ENCODE measurements around the gene SDCCAG8. TPM values are rescaled to one million over a fixed set of nuclear protein-coding genes. Genes with fewer than 3 reads are reported as not detected.

SDCCAG8 gene
- total RNA-seq, 1 experiment from 2014 or later: 14.3 TPM

DNA sequence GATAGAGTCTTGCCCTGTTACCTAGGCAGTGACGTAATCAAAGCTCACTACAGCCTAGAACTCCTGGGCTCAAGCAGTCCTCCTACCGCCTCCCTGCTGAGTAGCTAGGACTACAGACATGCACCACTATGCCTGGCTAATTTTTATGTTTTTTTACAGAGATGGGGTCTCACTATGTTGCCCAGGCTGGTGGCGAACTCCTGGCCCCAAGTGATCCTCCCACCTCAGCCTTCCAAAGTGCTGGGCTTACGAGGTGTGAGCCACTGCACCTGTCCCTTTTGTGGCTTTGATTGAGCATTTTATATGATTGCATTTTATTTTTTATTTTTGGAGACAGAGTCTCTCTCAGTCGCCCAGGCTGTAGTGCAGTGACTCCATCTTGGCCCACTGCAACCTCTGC is 25.8 kb downstream of the SDCCAG8 start:
- no peak for DNase-seq (ENCODE audit: low read depth)

DNA sequence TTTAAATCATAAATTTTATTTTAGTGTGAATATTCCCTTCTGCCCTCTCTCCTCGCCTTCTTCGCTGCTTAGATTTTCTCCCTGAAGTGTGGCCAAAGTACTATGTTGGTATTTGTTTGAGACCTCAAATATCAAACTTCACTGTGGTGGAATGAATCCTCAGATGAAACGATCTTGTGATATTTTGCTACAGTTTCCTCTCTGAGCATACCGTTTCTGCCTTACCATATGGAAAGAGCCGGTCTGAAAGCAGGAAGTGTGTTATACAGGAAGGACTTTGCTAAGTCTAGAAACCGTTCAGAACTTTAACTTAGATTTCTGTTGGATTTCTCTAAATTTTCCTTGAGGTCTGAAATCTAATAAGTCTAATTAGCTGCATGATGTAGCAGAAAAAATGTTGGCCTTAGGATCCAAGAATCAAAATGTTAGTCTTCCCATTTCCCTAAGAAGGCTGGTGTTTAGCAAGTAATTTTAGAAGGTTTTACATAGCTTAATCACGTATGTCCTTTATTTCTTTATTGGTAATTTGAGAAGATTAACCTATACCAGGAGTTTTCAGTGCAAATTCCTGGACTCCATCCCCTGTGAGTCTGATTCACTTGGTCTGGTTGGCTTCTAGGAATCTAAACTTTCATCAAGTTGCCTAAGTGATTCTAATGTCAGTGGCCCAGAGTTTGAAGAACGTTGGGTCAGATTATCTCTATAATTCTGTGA is 30.7 kb downstream of the SDCCAG8 start:
- DNase-seq (ENCODE audit: low read depth): peak; percentile 42

DNA sequence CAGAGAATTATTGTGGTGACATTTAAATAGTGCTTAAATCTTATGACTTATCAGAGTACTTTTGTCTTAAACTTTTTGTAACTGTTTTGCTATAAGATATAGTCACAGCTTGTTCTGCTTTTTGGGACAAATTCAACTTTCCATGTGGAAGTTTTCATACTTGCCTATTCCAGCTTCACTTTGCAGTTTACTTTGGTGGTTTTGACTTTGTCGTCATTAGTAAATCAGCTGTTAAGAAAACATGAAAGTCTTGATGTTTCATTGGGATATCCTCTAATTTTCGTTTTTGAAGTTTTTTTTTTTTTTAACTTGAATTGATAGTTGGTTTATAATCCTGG is 31.3 kb downstream of the SDCCAG8 start:
- DNase-seq (ENCODE audit: low read depth): peak; percentile 20

DNA sequence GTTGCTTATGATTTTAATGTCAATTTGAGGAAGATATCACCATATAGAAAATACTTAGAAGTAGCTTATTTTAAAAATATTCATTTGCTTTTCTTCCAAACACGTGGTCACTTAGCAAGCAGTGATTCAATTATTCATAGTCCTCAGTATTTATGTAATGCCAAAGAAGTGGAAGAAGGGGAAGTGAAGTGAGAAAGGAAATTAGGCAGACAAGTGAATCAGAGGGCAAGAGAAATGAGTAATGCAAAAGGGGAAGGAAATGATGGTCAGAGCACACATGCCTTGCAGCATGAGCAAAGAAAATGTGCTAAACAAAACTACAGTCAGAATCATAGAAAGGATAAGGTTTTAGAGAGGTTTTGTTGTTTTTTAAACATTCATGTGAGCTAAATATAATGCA is 31.8 kb downstream of the SDCCAG8 start:
- DNase-seq (ENCODE audit: low read depth): peak; percentile 88

DNA sequence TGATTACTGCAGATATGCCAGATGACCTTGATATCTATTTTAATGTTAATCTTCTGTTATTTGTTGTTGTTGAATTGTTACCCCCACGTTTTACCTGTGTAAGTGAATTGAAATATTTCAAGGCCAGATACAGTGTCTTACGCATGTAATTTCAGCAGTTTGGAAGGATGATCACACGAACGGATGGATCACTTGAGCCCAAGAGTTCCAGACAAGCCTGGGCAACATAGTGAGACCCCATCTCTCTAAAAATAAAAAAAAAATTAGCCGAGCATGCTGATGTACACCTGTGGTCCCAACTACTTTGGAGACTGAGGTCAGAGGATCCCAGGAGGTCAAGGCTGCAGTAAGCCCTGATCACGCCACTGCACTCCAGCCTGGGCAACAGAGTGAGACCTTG is 32.2 kb downstream of the SDCCAG8 start:
- no peak for DNase-seq (ENCODE audit: low read depth)

DNA sequence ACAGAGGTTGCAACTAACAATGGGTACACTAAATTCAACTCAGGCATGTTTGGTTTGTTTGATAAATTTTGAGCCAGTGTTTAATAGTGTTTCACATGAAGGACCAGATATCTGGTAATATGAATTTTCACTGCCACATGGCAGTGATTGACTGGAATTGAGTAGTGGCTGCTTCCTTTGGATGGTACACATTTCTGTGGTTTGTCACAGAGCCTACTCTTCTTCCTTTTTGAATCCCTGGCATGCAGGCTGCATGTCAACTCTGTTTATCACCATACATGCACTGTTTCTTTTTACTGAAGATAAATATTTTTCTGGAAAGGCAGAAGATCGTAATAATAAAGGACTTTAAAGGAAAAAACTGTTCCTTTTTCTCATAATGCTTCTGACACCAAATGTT is 35.5 kb downstream of the SDCCAG8 start:
- DNase-seq (ENCODE audit: low read depth): no peak

DNA sequence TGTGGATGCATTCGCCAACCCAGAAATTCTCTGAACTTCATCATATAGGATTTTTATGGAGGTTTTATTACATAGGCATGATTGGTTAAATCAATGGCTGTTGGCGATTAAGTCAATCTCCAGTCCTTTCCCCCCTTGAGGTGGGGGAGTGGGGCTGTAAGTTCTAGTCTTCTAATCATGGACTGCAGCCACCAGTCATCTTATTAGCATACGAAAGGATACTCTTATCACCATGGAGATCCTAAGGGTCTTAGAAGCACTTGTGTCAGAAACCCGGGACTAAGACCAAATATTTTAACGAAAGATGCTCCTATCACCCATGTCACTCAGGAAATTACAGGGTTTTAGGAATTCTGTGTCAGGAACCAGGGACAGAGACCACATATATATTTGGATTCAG is 36.3 kb downstream of the SDCCAG8 start:
- DNase-seq (ENCODE audit: low read depth): no peak

DNA sequence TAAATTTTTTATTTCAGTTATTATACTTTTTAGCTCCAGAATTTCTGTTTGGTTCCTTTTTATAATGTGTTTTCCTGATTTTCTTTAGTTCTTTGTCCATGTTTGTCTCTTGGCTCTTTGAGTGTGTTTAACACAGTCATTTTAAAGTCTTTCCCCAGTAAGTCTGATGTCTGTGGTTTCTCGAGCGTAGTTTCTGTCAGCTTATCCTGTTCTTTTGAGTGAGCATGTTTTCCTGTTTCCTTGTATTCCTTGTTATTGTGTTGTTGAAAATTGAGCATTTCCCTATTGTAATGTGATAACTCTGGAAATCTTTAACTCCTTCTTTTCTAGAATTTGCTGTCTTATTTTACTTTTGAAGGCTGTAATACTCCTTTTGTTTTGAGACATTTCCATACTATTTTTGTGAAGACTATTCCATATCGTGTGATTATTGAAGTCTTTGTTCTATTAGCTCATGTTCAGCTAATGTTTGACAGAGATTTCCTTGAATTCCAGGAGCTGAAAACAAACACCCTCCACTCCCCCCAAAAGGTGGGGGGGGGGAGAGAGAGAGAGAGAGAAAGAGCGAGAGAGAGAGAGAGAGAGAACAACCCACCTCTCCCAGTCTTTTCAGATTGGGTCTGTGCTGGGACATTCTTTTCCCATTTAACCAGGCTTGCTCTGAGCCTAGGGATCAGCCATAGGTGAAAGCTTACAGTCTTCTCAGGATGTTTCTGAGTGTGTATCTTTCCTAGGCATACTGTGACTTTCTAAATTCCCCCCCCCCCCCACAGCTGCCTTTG is 38.3 kb downstream of the SDCCAG8 start:
- no peak for DNase-seq (ENCODE audit: low read depth)

DNA sequence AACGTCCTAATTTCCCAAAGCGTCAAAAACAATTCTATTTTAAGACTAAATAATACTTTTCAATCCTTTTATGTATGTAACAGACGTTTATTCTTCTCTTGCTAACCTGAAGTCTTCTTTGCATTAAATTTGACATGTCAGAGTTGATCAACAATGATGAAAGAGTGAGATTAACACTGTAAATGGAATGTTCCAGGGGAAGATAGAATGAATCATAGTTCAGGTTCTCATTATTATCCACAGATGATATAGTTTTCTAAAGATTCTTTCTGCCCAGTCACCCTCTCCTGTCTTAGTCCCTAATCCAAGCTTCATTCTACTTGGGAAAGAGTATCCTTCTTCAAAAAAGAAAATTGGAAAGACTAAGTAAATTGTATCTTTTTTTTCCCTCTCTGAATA is 38.9 kb downstream of the SDCCAG8 start:
- DNase-seq (ENCODE audit: low read depth): peak; percentile 6

DNA sequence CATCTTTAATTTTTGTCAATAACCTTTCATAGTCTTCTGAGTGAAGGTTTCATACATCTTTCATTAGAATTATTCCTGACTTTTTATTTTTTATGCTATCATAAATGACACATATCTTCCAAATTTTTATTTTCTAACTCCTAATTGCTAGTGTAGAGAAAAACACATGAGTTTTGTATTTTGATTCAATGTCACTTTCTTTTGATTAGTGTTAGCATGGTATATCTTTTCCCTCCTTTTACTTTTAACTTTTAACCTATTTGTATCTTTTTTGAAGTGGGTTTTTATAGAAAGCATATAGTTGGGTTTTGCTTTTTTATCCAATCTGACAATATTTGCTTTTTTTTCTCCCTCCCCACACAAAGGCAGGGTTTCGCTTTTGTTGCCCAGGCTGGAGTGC is 43.2 kb downstream of the SDCCAG8 start:
- DNase-seq (ENCODE audit: low read depth): no peak

DNA sequence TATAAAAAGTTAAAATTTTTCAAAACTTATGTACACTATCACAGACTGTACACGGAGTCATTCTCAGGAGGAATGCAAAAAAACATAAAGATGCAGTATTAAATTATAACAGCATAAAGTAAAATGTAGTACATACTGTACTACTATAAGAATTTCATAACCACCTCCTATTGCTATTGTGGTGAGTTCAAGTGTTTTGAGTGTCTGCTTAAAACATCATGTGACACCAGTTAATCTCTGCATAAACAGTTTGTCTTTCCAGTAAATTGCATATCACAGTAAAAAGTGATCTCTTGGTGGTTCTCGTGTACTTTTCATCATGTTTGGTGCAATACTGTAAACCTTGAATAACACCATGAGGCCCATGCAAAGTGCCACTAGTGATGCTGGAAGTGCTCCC is 45.2 kb downstream of the SDCCAG8 start:
- DNase-seq (ENCODE audit: low read depth): no peak

DNA sequence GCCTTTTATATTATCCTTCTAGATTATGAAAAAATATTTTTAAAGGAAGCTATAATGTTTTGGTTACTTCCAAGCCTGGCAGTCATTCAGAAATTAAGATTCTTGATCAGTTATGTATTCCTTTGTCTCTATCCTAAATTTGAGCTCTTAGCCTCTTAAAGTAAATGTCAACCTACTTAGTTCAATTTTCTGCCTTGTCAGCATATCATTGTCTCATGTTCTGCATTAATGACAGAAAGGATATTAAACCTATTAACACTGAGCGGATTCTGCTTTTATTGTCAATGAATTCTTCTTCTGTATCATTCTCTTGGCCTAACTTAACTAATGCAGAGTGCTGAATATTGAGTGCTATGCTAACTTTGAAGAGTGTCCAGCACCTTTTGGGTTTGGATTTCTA is 56.0 kb downstream of the SDCCAG8 start:
- no peak for DNase-seq (ENCODE audit: low read depth)

DNA sequence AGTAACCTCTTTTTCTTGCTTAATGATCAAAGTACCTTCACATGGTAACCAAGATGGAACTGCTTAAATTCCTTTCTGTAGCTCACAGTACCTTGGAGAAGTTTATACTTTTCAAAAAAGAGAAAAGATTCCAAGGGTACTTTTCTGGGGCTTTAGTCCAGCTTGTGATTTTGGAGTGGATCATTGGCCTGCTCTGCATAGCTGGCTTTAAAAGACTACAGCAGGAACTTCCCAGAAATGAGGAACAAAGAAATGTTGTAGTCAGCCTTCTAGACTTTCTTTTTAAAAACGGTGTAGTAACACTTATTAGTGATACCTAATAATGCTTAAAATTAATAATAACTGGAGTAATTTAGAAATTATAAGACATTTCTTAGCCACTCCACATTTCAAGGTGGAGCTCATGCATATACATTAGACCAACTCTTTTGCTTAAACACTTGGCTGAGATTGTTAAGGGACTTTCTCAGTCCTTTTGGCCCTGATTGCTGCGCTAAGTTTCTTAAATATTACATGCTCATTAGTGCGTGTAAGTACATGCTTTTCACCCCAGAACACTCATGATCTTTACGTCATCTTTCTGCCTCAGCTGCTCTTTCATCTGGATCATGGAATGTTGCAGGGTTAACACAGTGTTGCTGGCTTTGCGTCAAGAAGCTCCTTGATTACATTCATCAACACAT is 57.3 kb downstream of the SDCCAG8 start:
- DNase-seq (ENCODE audit: low read depth): no peak

DNA sequence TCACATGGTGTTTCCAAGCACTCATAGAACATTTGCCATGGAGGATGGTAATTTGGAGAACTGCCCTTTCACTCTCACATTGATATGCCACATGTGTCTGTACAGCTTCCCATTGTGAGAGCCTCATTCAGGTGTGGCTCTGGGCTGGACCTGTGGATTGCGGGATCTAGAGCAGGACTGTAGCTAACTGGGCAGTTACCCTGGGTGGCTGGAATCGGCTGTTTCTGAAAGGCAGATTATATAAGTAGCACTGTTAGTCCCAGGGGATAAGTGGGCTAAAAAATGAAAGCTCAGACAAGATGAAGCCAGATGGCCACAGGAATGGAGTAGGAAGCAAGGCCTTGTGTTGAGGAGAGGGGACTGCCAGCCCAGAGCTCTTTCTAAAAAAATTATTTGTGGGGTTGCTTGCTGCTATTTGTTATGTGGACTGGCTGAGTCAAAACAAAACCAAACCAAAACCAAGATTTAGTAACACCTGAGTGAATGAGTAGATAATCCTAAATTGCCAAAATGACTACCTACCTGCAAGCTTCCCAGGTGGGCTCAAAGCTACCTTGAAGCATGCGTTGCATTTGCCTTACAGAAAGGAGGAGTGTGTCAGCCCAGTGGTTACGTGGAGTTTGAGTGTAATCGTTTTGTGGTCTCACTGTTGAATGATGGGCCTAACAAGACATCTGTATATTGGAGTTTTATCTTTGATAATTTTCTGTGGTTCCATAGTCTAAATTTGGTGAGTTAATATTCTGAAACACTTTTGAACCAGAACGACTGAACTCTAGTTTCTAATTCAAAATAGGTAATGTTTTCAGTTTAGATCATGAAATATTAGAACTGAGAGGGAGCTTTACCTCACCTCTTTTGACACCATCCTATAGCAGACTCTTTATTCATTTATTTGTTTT is 58.0 kb downstream of the SDCCAG8 start:
- no peak for DNase-seq (ENCODE audit: low read depth)

DNA sequence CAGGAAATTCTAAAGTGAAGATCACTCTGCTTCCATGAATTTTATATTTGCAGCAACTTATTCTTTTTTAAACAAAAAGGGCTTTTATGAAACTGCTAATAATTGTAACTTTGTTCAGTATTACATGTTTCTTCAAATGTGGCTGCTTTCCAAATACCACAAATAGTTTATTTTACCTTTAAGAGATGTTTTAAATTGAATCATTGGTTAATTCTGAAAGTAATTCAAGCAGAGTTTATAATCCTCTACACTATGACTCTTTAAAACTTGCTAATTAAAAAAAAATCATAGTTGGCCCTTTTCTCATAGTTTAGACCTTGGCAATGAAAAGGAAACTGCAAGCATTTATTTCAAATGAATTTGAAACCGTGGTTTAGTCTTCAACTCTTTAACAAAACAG is 59.6 kb downstream of the SDCCAG8 start:
- peak; percentile 4 for DNase-seq (ENCODE audit: low read depth)

DNA sequence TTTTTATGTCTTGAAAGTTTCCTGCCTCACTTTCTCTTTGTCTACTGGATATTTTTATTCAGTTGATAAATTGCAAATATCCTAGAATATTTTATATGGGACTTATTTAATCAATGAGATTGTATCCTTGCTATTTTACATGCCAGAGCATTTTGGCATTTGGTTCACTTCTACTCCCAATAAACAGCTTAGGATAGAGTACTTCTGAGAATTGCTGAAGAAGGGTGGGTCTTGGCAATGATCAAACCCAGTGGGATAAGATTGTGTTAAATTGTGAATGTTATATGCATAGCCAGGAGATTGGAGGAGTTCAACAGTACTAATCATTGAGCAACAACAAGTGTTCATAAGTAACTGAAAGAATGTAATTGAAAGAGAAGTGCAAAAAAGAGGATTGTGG is 60.1 kb downstream of the SDCCAG8 start:
- DNase-seq (ENCODE audit: low read depth): no peak

DNA sequence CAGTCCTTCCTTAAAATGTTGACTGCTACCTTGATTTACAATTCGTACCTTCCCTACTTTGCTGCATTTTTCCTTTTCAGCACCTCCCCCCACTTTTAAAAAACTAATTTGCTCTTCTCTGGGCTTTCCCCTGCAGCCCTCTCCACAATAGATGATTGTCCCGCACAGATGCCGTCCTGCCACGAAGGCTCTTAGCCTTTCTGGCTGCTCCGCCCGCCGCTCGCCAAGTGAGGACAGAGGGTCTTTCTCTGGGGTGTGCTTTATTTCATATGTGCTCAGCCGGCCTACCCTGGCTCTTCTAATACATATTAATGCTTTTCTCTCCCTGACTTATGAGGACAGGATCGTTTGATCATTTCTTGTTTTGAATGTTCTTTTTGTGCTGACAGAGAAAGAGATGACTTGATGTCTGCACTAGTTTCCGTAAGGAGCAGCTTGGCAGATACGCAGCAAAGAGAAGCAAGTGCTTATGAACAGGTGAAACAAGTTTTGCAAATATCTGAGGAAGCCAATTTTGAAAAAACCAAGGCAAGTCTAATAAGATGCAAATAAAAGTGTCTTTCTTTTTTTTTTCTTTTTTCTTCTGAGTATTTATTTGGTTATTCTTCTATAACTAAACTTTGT is 60.6 kb downstream of the SDCCAG8 start:
- DNase-seq (ENCODE audit: low read depth): no peak

DNA sequence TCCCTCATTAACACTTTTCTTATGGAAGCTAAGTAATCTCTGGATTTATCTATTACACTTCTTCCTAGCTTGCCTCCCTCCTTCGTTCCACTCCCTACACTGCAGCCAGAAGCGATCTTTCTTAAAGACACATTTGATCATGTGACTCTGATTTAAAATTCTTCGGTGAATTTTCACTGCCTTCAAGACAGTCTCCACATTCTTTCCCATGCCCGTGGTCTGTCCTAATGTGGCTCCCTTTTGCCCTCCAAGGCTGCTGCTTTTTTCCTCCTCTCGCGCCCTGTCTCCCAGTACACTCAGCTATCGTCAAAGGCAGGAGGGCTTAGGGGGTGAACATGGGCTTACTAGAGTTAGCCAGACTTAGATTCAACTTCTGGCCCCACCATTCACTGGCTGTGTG is 64.4 kb downstream of the SDCCAG8 start:
- no peak for DNase-seq (ENCODE audit: low read depth)

DNA sequence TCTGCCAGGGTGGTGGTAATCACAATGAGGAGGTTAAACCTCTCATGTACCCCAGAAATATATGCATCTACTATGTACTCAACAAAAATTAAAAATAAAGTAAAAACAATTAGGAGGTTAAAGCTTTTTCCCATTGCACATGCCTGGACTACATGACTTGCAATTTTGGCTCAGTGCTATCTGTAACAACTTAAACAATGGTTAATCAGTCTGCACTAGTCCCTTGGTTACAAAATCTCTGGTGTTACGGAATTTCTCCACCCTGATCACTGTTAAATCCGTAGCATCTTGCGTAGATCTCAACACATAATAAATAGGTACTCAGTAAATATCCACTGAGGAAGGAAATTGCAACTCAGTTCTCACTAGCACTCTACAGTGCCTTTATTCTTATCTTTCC is 66.5 kb downstream of the SDCCAG8 start:
- no peak for DNase-seq (ENCODE audit: low read depth)

DNA sequence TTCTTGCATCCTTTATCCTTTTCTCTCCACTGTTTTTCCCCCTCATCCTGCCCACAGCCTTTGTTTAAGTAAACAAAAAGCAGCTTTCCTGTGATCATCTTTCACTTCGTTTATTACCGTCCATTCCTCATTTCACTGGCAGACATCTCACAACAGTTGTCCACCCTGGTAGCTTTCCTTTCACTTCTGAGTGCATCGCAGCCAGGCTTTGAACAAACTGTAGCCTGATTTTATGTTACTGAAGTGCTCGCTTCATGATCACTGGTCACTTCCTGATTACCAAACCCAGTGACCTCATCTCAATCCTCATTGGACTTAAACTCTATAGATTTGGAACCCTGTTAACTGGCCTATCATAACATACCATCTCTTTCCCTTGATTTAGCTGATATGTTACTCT is 67.7 kb downstream of the SDCCAG8 start:
- no peak for DNase-seq (ENCODE audit: low read depth)

DNA sequence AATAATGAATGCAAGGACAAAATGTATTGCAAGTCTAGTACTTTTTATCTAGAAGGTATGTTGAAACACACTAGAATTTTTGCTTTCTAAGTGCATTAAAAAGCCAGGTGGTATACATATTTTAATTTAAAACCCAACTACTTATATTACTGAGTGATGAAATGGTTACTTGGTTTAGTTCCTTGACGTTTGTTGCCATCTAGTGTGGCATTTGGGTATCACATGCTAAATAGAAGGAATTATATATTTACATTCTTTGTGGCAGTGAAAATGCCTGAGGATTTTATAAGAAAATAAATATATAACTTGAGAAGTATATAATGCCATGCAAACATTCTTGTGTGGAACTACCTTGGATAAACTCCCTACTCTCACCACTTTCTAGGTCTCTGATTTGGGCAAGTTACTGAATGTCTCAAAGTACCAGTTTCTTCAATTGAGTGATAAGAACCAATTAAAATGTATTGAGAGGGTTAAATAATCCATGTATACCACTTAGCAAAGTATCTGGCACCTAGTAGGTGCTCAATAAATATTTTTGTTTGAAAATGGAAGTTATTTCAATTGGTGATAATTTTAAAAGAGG is 69.6 kb downstream of the SDCCAG8 start:
- peak; percentile 53 for DNase-seq (ENCODE audit: low read depth)
